ENCODE data around the gene STIP1.

The STIP1 gene

DNA sequence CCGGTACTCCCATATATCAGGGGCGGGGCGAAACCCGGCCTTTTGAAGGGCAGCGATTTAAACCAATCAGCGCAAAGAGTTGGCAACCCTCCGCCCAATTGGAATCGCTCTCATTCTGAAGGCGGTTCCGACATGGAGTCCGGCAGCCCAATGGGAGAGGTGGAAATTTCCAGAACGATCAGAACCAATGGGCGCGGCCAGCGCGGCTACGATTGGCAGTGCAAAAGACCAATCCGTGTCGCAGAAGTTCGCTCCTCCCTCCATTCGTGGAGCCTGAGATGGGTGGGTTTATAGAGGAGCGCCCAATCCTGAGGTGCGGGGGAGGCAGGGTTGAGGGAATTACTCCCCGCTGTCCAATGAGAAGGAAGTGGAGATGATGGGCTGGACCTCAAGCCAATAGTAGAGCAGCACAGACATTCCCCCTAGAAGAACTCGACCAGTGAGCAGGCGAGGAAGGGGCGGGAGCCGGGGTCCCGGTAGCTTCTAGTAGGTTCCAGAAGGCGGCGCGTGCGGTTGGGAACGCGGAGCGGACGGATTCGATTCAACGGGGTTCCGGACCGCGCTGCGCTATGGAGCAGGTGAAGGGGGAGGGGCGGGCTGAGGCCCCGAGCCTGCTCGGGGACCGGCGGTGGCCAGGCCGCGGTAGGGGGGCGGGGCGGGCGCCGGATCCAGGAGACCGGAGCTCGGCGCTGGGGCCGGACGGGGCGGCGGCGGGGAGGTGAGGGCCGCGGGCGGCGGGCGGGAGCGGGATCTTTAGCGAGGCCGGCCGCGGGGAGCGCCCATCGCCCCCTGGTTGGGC lies at the start of gene STIP1:
STIP1 (plus strand) TSS at position 479 of the 799 bp plus-strand sequence; CDS start at position 570, 91 bp downstream.
- Histone ChIP-seq H3K27ac (ENCODE audit: low read depth, low read length) (peak within 1 kb of the TSS; percentile 83), H3K4me1 (ENCODE audit: insufficient read depth, low read length) (peaks cover 35% of the 10 kb centered on the region), H3K36me3 (ENCODE audit: insufficient read depth, low read length) (peaks cover 8% of the 10 kb centered on the region), H3K4me3 (ENCODE audit: low read depth in 1 of 2, low read length in 2 of 2) (peak within 1 kb of the TSS; percentile 59 to 83), H3K9me3 (ENCODE audit: low read length) (no peaks in the 10 kb centered on the region), H3K9ac (ENCODE audit: low read length) (peak within 1 kb of the TSS; percentile 62), H3K27me3 (ENCODE audit: control insufficient read depth in 1 of 2, insufficient read depth in 2 of 2, low read length in 2 of 2) (no peaks in the 10 kb centered on the region)

DNA sequence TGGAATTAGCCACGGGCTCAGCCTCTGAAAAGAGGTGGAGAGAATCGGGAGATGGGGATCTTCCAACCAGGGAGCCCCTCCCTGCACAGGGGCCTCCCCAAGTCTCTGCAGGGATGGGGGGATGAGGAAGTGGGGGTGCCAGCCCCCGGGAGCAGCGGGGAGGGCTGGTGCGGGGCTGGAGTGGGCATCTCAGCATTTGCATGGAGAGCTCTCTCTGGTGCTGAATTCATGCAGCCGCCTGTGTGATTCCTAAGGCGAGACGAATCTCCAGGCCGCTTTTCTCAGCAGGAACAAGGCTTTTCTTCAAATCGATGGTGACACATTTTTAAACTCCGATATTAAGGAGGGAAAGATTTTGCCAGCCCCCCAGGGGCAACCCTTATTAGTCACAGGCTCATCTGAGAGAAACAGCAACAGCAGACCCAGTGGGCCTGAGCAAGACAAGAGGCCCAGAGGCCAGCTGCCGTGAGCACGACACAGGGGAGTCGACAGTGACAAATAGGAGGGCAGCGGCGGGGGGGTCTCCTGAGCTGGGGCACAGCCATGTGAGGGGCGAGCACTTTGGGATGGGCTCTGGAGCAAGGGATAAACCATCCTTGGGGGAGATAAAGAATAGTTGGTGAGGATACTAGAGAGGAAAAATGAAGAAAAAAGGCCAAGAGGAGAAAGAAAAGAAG lies 49.1 kb upstream of the STIP1 start:
- no peaks in the 10 kb centered on the region for H3K36me3 ChIP-seq (ENCODE audit: insufficient read depth, low read length)
- H3K27ac ChIP-seq (ENCODE audit: low read depth, low read length), result no peak overlapping the region
- peaks cover 22% of the 10 kb centered on the region for H3K4me1 ChIP-seq (ENCODE audit: insufficient read depth, low read length)
- no peaks in the 10 kb centered on the region for H3K27me3 ChIP-seq (ENCODE audit: control insufficient read depth in 1 of 2, insufficient read depth in 2 of 2, low read length in 2 of 2)
- no peak overlapping the region for H3K9ac ChIP-seq (ENCODE audit: low read length)
- no peaks in the 10 kb centered on the region for H3K9me3 ChIP-seq (ENCODE audit: low read length)
- H3K4me3 ChIP-seq (ENCODE audit: low read depth in 1 of 2, low read length in 2 of 2), result no peak overlapping the region

DNA sequence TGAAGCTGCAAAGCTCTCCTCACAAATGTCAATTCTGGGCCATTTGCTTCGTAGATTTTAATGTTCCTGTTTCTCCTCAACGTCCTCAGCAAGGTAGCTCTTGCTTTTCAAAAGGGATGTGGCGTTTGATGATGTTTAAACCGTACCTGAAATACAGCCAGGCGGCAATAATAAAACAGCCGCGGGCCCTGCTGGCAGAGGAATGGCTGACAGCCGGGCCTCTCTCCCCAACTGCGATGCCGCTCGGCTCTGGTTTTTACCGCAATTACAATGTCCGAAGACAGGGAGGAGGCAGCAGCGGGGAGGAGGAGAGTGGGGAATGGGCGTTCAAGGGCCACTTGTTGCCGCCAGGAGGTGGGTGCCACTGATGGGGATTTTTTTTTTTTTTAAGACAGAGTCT lies 47.6 kb upstream of the STIP1 start:
- Histone ChIP-seq H3K27me3 (ENCODE audit: control insufficient read depth in 1 of 2, insufficient read depth in 2 of 2, low read length in 2 of 2) (no peaks in the 10 kb centered on the region), H3K4me3 (ENCODE audit: low read depth in 1 of 2, low read length in 2 of 2) (no peak overlapping the region), H3K9me3 (ENCODE audit: low read length) (no peaks in the 10 kb centered on the region), H3K36me3 (ENCODE audit: insufficient read depth, low read length) (no peaks in the 10 kb centered on the region), H3K27ac (ENCODE audit: low read depth, low read length) (peak overlapping the region; percentile 16), H3K9ac (ENCODE audit: low read length) (no peak overlapping the region), H3K4me1 (ENCODE audit: insufficient read depth, low read length) (peaks cover 24% of the 10 kb centered on the region)

DNA sequence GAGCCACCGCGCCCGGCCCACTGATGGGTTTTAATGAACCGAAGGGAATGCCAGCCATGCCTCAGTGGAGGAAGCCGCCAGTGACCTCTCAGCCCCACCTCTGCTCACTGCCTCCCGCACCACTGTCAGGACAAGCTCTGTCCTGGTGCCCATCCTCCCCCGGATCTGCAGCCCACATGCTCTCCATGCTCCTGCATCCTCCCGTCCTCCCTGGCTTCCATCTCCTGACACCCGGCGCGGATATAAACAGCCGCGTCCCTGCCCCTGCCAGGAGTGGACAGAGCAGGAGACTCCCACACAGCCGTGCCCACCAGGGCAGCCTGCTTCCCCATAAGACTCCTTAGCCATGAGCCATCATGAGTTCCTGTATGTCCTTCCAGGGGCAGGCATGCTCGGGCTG lies 46.9 kb upstream of the STIP1 start:
- H3K36me3 ChIP-seq (ENCODE audit: insufficient read depth, low read length), result no peaks in the 10 kb centered on the region
- peaks cover 24% of the 10 kb centered on the region for H3K4me1 ChIP-seq (ENCODE audit: insufficient read depth, low read length)
- no peaks in the 10 kb centered on the region for H3K27me3 ChIP-seq (ENCODE audit: control insufficient read depth in 1 of 2, insufficient read depth in 2 of 2, low read length in 2 of 2)
- no peak overlapping the region for H3K4me3 ChIP-seq (ENCODE audit: low read depth in 1 of 2, low read length in 2 of 2)
- H3K9ac ChIP-seq (ENCODE audit: low read length), result no peak overlapping the region
- peak overlapping the region; percentile 57 for H3K27ac ChIP-seq (ENCODE audit: low read depth, low read length)
- no peaks in the 10 kb centered on the region for H3K9me3 ChIP-seq (ENCODE audit: low read length)

DNA sequence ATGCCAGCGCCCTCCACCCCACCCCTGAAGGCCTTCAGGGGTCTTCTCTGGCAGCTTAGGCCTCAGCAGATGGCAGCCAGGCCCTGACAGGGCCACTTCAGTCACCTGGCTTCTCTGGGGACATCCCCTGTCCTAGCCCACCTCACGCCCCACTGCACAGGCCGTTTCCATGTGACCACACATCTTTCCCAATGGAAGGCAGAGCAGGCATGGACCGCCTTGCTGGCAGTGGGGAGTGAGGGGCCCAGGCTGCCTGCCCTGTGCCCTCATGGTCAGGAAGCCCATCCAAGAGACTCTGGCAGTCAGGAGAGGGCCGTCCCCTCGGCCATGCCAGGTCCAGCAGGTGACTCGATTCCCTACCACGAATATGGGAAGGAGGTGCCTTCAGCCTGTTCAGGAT lies 45.9 kb upstream of the STIP1 start:
- H3K36me3 ChIP-seq (ENCODE audit: insufficient read depth, low read length), result no peaks in the 10 kb centered on the region
- H3K4me1 ChIP-seq (ENCODE audit: insufficient read depth, low read length), result peaks cover 24% of the 10 kb centered on the region
- H3K4me3 ChIP-seq (ENCODE audit: low read depth in 1 of 2, low read length in 2 of 2), result no peak overlapping the region
- no peak overlapping the region for H3K27ac ChIP-seq (ENCODE audit: low read depth, low read length)
- H3K9me3 ChIP-seq (ENCODE audit: low read length), result no peaks in the 10 kb centered on the region
- no peak overlapping the region for H3K9ac ChIP-seq (ENCODE audit: low read length)
- H3K27me3 ChIP-seq (ENCODE audit: control insufficient read depth in 1 of 2, insufficient read depth in 2 of 2, low read length in 2 of 2), result no peaks in the 10 kb centered on the region

DNA sequence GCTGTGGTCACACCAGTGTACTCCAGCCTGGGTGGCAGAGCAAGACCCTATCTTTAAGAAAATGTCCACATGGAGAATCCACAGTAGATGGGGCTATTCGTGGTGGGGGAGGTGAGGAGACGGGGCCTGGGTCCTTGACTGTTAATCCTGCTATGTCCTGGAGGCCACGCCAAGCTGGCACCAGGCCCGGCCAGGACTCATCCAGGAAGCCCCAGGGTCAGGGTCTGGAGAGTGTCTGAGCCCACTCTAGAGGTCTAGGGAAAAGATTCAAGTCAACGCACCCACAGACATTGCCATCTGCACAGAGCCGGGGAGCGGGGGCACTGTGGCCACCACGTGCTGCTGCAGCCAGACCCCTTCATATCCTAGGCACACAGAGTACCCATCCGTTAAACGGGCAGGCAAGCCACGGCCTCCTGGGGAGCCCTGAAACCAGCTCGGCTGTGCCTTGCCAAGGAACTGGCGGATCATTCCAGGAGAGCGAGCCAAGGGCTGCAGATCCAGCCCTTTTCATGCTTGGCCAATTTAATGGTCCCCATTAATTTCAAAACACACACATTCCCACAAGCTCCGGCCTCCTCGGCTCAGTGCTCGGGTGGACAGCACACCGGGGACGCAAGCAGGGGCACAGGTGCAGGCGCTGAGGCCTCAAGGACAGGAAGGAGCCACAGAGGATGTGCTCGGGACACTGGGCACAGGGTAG lies 44.7 kb upstream of the STIP1 start:
- peak overlapping the region; percentile 65 for H3K27ac ChIP-seq (ENCODE audit: low read depth, low read length)
- no peaks in the 10 kb centered on the region for H3K9me3 ChIP-seq (ENCODE audit: low read length)
- peaks cover 24% of the 10 kb centered on the region for H3K4me1 ChIP-seq (ENCODE audit: insufficient read depth, low read length)
- H3K36me3 ChIP-seq (ENCODE audit: insufficient read depth, low read length), result no peaks in the 10 kb centered on the region
- no peak overlapping the region for H3K9ac ChIP-seq (ENCODE audit: low read length)
- no peaks in the 10 kb centered on the region for H3K27me3 ChIP-seq (ENCODE audit: control insufficient read depth in 1 of 2, insufficient read depth in 2 of 2, low read length in 2 of 2)
- H3K4me3 ChIP-seq (ENCODE audit: low read depth in 1 of 2, low read length in 2 of 2), result peak overlapping the region in 1 of 2 donors; percentile 32

DNA sequence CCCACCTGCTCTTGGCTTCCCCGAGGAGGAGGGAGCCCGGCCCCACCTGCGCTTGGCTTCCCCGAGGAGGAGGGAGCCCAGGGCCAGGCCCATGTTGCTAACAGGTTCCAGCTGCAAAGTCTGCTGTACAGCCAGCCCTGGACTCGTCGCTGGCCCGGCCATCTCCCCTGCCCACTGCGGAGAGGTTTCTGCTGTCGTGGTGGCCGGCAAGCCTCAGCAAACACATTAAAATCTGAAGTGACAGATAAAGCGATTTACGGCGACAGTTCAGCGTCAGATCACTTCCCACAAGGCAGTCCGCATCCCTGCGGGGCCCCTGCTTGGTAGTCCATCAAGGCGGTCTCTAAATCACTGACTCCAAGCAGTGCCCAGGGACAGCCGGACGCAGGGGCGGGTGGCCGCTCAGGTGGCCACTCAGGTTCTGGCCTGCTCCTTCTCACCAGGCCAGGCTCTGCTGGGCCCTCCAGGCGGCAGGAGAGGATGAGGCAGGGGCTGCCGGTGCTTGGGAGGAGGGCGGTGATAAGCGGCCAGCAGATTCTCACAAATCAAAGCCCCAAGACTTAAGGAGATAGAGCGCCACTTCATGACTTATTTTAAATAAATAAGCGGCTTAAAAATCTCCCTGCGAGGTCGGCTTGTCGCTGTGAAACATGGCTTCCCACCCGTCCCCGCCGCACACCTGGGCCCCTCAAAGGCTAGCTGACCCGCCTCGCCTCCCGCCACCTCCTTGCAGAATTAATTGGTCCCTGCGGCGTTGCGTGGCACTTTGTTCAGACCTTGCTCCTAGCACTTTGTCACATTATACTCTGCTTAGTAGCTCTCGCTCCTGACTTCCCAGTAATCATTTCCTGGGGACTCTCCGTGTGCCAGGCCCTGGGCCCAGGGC lies 41.1 kb upstream of the STIP1 start:
- H3K27ac ChIP-seq (ENCODE audit: low read depth, low read length), result no peak overlapping the region
- peaks cover 38% of the 10 kb centered on the region for H3K4me1 ChIP-seq (ENCODE audit: insufficient read depth, low read length)
- H3K36me3 ChIP-seq (ENCODE audit: insufficient read depth, low read length), result no peaks in the 10 kb centered on the region
- no peaks in the 10 kb centered on the region for H3K9me3 ChIP-seq (ENCODE audit: low read length)
- no peak overlapping the region for H3K9ac ChIP-seq (ENCODE audit: low read length)
- H3K4me3 ChIP-seq (ENCODE audit: low read depth in 1 of 2, low read length in 2 of 2), result no peak overlapping the region
- H3K27me3 ChIP-seq (ENCODE audit: control insufficient read depth in 1 of 2, insufficient read depth in 2 of 2, low read length in 2 of 2), result no peaks in the 10 kb centered on the region

DNA sequence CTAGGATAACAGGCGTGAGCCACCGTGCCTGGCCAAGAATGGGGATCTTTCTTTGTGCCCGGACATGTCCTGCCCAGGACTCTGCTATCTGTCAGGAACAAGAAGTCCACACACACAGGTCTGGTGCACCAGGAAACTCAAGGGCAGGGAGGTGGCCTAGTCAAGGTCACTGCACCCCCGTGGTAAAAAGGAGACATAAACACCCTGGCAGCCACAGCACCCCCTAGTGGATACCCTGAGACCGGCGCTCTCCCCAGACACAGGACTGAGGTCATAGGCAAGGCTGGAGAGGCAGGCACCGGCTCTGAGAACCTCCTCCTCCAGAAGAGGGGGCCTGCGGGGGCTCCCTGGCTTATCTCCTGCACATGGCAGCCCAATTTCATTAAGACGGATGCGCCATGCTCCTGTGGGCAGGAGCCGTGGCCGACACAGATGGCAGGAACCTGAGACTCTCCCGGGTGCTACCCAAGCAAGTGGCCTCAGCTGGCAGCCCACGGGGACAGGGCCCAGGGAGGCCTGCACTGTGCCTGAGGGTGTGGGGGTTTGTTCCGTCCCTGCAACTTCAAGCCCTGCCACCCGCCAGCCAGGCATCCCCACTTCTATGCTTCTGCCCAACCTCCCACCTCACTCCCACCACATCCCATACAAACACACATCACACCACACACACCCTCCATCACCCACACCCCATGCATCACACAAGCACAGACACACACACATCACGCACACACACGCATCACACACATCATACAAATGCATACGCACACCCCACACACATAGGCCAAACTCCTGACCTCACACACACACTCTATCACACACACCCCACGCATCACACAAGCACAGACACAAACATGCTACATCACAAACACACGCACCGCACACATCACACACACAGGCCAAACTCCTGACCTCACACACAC lies 39.7 kb upstream of the STIP1 start:
- Histone ChIP-seq H3K27me3 (ENCODE audit: control insufficient read depth in 1 of 2, insufficient read depth in 2 of 2, low read length in 2 of 2) (no peaks in the 10 kb centered on the region), H3K27ac (ENCODE audit: low read depth, low read length) (peak overlapping the region; percentile 35), H3K36me3 (ENCODE audit: insufficient read depth, low read length) (no peaks in the 10 kb centered on the region), H3K9me3 (ENCODE audit: low read length) (no peaks in the 10 kb centered on the region), H3K4me1 (ENCODE audit: insufficient read depth, low read length) (peaks cover 30% of the 10 kb centered on the region), H3K9ac (ENCODE audit: low read length) (no peak overlapping the region), H3K4me3 (ENCODE audit: low read depth in 1 of 2, low read length in 2 of 2) (no peak overlapping the region)

DNA sequence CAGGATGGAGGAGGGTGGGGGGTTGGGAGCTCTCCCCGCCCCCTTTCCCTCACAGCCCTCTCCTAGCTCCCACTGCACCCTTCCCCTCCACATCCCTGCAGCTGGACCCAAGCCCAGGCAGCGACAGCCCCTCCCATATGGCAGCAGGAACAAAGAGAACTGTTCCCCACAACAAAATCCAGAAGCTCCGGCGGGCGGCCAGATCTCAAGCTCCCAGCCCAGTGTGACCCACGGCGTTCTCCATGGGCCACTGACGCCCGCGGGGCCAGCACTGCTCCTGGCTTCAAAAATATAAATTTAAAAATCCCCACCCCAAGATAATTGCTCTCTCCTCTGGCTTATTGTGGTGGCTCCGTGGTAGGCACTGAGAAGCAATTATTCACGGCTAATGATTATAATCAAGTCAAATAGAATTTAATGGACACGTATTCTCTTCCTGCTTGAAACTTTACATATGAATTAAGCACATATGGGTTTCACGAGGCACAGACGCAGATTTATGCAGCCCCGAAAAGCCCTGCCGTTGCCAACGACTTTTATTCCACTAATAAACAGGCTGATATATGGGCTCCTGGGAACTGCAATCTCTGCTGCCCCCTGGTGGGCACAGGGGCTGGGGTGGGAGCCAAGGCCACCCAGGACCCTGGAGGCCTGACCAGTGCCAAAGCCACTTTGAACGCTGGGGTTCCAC lies 37.6 kb upstream of the STIP1 start:
- H3K4me3 ChIP-seq (ENCODE audit: low read depth in 1 of 2, low read length in 2 of 2), result peak overlapping the region in 1 of 2 donors; percentile 28
- H3K9me3 ChIP-seq (ENCODE audit: low read length), result no peaks in the 10 kb centered on the region
- no peaks in the 10 kb centered on the region for H3K36me3 ChIP-seq (ENCODE audit: insufficient read depth, low read length)
- H3K4me1 ChIP-seq (ENCODE audit: insufficient read depth, low read length), result peaks cover 22% of the 10 kb centered on the region
- H3K27me3 ChIP-seq (ENCODE audit: control insufficient read depth in 1 of 2, insufficient read depth in 2 of 2, low read length in 2 of 2), result no peaks in the 10 kb centered on the region
- no peak overlapping the region for H3K9ac ChIP-seq (ENCODE audit: low read length)
- peak overlapping the region; percentile 86 for H3K27ac ChIP-seq (ENCODE audit: low read depth, low read length)

All from muscle layer of colon (tissue), 2 donors.